ENCODE data around the gene SEL1L3.

DNA sequence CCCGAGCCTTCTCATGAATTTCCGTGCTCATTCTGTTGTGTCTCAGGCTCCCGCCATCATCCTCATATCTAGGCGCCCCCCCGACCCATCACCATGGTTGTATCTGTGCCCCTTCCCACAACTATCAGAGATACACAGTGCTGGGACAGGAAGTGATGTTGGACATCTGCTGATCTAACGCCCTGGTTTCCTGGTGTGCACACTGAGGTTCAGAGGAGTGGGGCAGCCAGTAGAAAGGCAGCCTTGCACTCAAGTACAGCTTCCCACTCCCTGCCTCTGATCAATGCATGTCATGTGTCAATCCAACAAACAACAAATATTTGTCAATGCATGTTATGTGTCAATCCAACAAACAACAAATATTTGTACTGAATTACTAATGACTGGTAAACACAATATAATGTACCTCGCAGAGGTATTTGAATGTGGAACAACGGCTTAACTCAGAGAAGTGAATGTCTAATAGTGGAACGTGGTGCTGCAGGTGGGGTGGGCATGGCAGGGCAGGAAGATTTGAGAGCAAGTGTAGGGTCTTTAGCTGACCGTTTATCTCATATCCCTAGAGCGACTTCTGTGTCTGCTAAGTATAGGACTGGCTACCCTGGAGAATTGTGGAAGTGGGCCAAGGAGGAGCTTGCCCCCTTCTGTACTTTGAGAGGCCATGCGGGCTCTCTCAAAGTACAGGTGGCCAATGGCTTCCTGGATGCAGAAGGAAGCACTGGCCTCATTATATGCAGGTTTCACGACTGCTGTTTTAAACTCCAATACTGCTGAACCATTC, 10.3 kb upstream of the SEL1L3 start:
- TF ChIP-seq POLR2A (IDR thresholded peaks at IDR 0.05): no peak
- TF ChIP-seq, protein P1, sequence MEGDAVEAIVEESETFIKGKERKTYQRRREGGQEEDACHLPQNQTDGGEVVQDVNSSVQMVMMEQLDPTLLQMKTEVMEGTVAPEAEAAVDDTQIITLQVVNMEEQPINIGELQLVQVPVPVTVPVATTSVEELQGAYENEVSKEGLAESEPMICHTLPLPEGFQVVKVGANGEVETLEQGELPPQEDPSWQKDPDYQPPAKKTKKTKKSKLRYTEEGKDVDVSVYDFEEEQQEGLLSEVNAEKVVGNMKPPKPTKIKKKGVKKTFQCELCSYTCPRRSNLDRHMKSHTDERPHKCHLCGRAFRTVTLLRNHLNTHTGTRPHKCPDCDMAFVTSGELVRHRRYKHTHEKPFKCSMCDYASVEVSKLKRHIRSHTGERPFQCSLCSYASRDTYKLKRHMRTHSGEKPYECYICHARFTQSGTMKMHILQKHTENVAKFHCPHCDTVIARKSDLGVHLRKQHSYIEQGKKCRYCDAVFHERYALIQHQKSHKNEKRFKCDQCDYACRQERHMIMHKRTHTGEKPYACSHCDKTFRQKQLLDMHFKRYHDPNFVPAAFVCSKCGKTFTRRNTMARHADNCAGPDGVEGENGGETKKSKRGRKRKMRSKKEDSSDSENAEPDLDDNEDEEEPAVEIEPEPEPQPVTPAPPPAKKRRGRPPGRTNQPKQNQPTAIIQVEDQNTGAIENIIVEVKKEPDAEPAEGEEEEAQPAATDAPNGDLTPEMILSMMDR (IDR thresholded peaks at IDR 0.05): no peak
